ENCODE measurements around the gene GPD1L.
A peak's percentile ranks its signal among the peaks of the same experiment; 100 is the strongest.
"Not testable (repeated sequence)": the region's sequence is repeated elsewhere in the genome, so short reads cannot be mapped to it uniquely, and the experiment has no call there.

Gene GPD1L

DNA sequence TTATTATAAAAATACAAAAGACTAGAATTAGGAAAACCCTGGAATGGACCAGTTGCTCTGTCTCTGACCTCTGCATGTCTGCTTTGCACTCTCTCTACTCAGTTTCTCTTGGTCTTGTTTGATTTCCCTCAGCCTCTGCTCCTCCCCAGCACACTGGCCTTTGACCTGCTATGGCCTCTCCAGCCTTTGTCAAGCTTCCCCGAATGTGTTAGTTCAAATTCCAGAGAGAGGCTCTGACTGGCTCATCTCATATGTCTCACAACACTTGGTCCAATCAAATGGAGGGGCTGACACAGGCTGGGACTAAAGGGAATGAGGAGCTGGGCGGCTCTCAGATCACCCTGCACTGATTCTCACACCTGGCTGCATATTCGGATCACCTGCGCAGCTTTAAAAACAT, 79.7 kb downstream of the GPD1L start:
- no peak for DNase-seq

GRCh38 chr3:32186876-32187275, 80.5 kb downstream of the GPD1L start:
- DNase-seq: no peak

- no peak for DNase-seq
Measured at GRCh38 chr3:32189693-32190092, 83.3 kb downstream of the GPD1L start.

- DNase-seq: not testable (repeated sequence)
Measured at GRCh38 chr3:32190556-32190955, 84.1 kb downstream of the GPD1L start.

DNA sequence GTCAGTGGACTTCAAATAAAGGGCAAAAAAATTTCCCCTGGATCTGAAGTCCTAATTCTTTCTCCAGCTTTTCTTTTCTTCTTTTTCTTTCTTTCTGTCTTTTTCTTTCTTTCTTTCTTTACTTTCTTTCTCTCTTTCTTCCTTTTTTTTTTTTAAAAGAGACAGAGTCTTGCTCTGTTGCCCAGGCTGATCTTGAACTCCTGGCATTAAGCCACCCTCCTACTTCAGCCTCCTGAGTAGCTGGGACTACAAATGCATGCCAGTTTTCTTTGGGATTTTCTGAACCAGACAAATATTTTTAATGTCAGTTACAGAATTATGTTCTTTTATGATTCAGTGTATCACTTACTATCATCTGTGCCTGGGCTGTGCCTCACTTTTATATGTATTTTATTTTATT, 86.7 kb downstream of the GPD1L start:
- DNase-seq: no peak

- DNase-seq: no peak
Measured at GRCh38 chr3:32194653-32195052, 88.2 kb downstream of the GPD1L start.

DNA sequence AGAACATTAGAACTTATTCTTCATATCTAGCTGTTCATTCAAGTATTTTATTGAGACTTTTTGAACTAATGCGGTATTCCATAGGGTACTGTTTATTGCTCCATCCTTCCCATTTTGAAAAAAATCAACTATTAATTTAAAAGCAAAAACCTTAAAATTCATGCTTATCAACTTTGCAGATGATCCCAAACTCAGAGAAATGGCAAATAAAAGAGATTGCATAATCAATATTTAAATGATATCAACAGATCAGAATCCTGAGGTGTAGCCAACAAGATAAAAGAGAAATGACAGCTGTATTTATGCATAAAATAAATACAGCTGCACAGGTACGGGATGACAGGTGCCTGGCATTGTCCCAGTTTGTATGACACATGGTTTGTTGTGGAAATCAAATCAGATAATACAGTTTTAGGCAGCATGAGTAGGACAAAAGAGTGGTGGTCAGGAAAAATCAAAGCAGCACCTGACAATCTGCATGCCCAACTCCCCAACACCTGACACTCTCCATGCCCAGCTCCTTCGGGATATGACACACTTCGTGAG, 89.6 kb downstream of the GPD1L start:
- no peak for DNase-seq

- no peak for DNase-seq
Measured at GRCh38 chr3:32197991-32198390, 91.6 kb downstream of the GPD1L start.

- no peak for DNase-seq
Measured at GRCh38 chr3:32198714-32199113, 92.3 kb downstream of the GPD1L start.

GRCh38 chr3:32200490-32200889, 94.1 kb downstream of the GPD1L start:
- no peak for DNase-seq

DNA sequence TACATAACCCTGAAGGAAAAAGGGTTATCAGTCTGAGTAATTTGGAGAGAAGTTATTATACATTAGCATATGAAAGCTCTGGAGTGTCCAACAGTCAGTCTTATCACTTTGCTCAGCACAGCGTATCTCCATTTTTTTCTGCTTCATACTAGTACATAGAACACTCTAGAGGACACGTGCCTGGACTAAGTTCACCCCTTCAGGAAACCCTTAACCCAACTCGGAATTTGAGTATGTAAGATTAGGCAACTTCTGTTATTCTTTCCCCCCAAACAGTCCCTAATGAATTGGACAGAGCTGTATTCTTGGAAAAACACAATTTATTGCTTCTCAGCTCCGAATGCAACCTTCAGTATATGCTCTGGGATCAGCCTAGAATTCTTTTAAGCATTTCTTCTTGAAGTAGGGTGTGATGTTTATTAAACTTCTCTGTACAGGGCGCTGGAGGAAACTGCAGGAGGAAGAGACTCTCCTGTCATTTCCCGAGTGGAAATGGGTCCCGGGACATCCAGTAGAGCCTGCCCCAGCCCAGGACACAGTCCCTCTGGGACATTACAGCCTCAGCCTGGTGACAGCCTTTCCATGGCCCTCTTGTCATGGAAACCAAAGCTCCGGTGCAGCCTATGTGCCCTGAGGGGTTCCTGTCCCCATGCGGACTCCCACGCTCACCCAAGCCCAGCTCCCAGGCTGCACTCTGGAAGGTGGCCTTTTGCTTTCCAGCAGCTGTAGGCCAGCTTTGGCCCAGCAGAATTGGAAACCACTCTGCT, 94.8 kb downstream of the GPD1L start:
- DNase-seq: no peak

DNA sequence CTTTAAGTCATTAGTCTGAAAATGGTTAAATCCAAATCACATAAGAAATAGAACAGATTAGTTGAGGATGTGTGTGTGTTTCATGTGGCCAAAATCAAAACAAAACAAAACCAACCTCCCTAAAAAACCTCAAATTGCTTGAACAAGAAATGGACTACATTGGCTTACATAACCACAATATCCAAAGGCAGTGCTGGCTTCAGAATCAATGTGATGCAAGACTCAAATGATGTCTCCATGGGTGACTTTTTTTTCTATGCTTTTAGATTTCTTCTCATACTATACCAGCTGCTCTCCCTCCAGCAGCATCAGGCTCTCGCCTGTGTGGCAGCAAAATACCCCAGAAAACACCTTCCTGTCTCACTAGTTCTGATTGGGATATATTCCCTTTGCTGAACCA, 96.1 kb downstream of the GPD1L start:
- no peak for DNase-seq

DNA sequence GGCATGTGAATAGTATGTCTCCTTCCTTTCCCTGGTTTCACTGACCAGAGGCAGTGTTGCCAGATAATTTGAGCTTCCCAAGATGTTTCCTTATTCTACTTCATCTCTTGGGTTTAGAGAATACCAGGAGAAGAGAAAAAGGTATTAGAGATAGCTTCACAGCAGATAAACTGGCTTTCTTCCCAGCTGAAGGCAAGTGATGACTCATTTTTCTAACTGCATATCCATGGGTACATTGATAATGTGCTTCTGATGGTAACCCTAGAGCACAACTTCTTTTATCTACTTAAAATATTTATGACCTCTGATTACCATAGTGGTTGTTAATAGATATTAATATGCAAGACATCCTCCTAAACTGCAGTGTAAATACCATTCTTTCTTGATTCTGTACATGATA, 97.4 kb downstream of the GPD1L start:
- peak; percentile 42 for DNase-seq

GRCh38 chr3:32208447-32208846, 102.0 kb downstream of the GPD1L start:
- DNase-seq: no peak

GRCh38 chr3:32215185-32215584, 108.8 kb downstream of the GPD1L start:
- DNase-seq: no peak

DNA sequence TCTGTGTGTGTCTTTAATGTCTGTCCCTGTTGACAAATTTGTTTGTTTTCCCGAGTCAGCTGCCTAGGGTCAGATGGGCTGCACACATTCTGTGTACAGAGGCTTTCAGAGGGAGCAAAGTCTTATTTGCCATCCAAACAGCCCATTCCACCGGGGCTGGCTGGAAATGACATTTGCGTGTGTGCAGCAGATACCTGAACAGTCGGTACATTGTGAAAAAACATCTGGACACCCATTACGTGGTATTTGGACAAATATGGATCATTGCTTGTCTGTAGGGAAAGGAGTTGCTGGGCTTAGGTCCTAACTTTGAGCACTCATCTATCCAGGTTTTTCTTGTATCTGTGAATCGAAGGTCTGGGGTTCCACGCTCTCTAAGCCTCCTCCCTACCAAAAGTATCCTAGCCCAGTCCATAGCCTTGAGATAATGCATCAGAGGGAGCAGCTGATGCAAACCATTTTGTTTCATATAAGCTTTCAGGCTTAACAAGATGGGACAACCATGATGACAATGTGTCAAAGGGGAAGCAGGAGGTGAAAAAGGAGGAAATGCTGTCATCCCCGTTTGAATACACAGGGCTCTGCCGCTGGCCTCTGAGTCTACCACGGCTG, 109.9 kb downstream of the GPD1L start:
- no peak for DNase-seq

- no peak for DNase-seq
Measured at GRCh38 chr3:32217339-32217738, 110.9 kb downstream of the GPD1L start.
